WTC11 (cell line): ENCODE results near the gene LRRC63. TPM values are rescaled to one million over a fixed set of nuclear protein-coding genes. Genes with fewer than 3 reads are reported as not detected.

Experiments used
- ATAC-seq: fragments of 200-7000 bp; cut with Tn5 transposase; 2 replicates; pipeline ENCODE4 v1.10.0; 2021; ENCODE audit warnings: mild to moderate bottlenecking, moderate library complexity
- CTCF ChIA-PET: fragments of 300-600 bp; sonication (Branson Sonifier 250); formaldehyde crosslinking; loops from one replicate; lab custom pipeline; 2021; ENCODE audit warnings: antibody characterized with exemption; lab: Charles Lee
- POLR2A ChIA-PET: fragments of 350-600 bp; sonication (Branson Sonifier 250); formaldehyde crosslinking; loops from one replicate; lab custom pipeline; 2021; ENCODE audit warnings: antibody characterized with exemption; lab: Charles Lee
- DNase-seq: peaks from one replicate; pipeline ENCODE4 v3.0.0; 2021; ENCODE audit warnings: low spot score
- H3K27ac Mint-ChIP-seq: 2 replicates; pipeline ENCODE4 v1.8.0; 2021; ENCODE audit warnings: mixed read lengths
- H3K27me3 Mint-ChIP-seq: 2 replicates; pipeline ENCODE4 v1.8.0; 2021; ENCODE audit warnings: low read depth, mild to moderate bottlenecking, moderate library complexity, mixed read lengths
- H3K36me3 Mint-ChIP-seq: 2 replicates; pipeline ENCODE4 v1.8.0; 2021; ENCODE audit warnings: mixed read lengths
- H3K4me1 Mint-ChIP-seq: 2 replicates; pipeline ENCODE4 v1.8.0; 2022; ENCODE audit warnings: mixed read lengths
- H3K4me3 Mint-ChIP-seq: 2 replicates; pipeline ENCODE4 v1.8.0; 2021; ENCODE audit warnings: mild to moderate bottlenecking, moderate library complexity, mixed read lengths
- H3K9me3 Mint-ChIP-seq: 2 replicates; pipeline ENCODE4 v1.8.0; 2021; ENCODE audit warnings: mixed read lengths
- CBFB ChIP-seq: sonication (generic); formaldehyde crosslinking; IDR thresholded peaks from 2 replicates; pipeline ENCODE4 v1.8.1; 2022; ENCODE audit warnings: mild to moderate bottlenecking, low read depth, missing genetic modification reagents
- FOXP1 ChIP-seq: sonication (generic); formaldehyde crosslinking; IDR thresholded peaks from 2 replicates; pipeline ENCODE4 v1.8.0; 2022; ENCODE audit warnings: missing genetic modification reagents, mild to moderate bottlenecking, moderate library complexity, borderline replicate concordance
- IRF2 ChIP-seq: sonication (generic); formaldehyde crosslinking; IDR thresholded peaks from 2 replicates; pipeline ENCODE4 v1.8.0; 2022; ENCODE audit warnings: low read depth, missing genetic modification reagents, borderline replicate concordance
- JAZF1 ChIP-seq: fragments of 250-450 bp; sonication (Bioruptor Pico); IDR thresholded peaks from 2 replicates; pipeline ENCODE4 v1.9.0; 2021; ENCODE audit warnings: moderate library complexity, mild to moderate bottlenecking, inconsistent platforms
- MXD4 ChIP-seq: fragments of 250-450 bp; sonication (Bioruptor Pico); IDR thresholded peaks from 2 replicates; pipeline ENCODE4 v1.8.0; 2021; ENCODE audit warnings: mild to moderate bottlenecking, moderate library complexity, borderline replicate concordance
- NFE2L1 ChIP-seq: sonication (generic); formaldehyde crosslinking; IDR thresholded peaks from 2 replicates; pipeline ENCODE4 v1.8.1; 2023; ENCODE audit warnings: missing genetic modification reagents
- OVOL2 ChIP-seq: fragments of 250-450 bp; sonication (Bioruptor Pico); IDR thresholded peaks from 2 replicates; pipeline ENCODE4 v1.9.0; 2021; ENCODE audit warnings: mild to moderate bottlenecking, borderline replicate concordance
- PRDM15 ChIP-seq: sonication (generic); formaldehyde crosslinking; IDR thresholded peaks from 2 replicates; pipeline ENCODE4 v1.8.0; 2022; ENCODE audit warnings: missing genetic modification reagents
- SMAD4 ChIP-seq: sonication (generic); formaldehyde crosslinking; IDR thresholded peaks from 2 replicates; pipeline ENCODE4 v1.8.0; 2022; ENCODE audit warnings: mild to moderate bottlenecking, missing genetic modification reagents
- TEAD1 ChIP-seq: sonication (generic); formaldehyde crosslinking; IDR thresholded peaks from 2 replicates; pipeline ENCODE4 v1.8.0; 2022; ENCODE audit warnings: mild to moderate bottlenecking, missing genetic modification reagents
- ZMAT4 ChIP-seq: fragments of 250-450 bp; sonication (Bioruptor Pico); IDR thresholded peaks from 2 replicates; pipeline ENCODE4 v1.9.0; 2021; ENCODE audit warnings: mild to moderate bottlenecking
- total RNA-seq: library from RNA; stranded (reverse); gene quantifications from 3 replicates; pipeline ENCODE4 v1.2.3, GENCODE V29; 2021
- TF ChIP-seq, protein P1 (sequence below): sonication (generic); formaldehyde crosslinking; IDR thresholded peaks from 2 replicates; pipeline ENCODE4 v1.8.0; 2022; ENCODE audit warnings: mild to moderate bottlenecking, missing genetic modification reagents
- TF ChIP-seq, protein P2 (sequence below): sonication (generic); formaldehyde crosslinking; IDR thresholded peaks from 2 replicates; pipeline ENCODE4 v1.8.0; 2023; ENCODE audit warnings: missing genetic modification reagents
- TF ChIP-seq, protein P3 (sequence below): sonication (generic); formaldehyde crosslinking; IDR thresholded peaks from 2 replicates; pipeline ENCODE4 v1.8.1; 2022; ENCODE audit warnings: mild to moderate bottlenecking, missing genetic modification reagents, moderate library complexity, borderline replicate concordance

LRRC63 gene
- total RNA-seq, 1 experiment from 2014 or later, result not detected

GRCh38 chr13:46179491-46179908 is 32.2 kb upstream of the LRRC63 start:
- DNase-seq (no peak), ATAC-seq (no peak)
- TF ChIP-seq NFE2L1 (CRISPR knock-in tag), result no peak
- ChIA-PET CTCF (interaction anchor here (1.2 kb wide), 1 partner anchor 19 kb away, joined by 3 read pairs; no protein-coding TSS in a partner anchor), POLR2A (no interaction called here)
- Mint-ChIP-seq H3K4me3 (no peak overlapping the region), H3K4me1 (peaks cover 20% of the 10 kb centered on the region), H3K36me3 (no peaks in the 10 kb centered on the region), H3K9me3 (no peaks in the 10 kb centered on the region), H3K27me3 (no peaks in the 10 kb centered on the region), H3K27ac (no peak overlapping the region)

DNA sequence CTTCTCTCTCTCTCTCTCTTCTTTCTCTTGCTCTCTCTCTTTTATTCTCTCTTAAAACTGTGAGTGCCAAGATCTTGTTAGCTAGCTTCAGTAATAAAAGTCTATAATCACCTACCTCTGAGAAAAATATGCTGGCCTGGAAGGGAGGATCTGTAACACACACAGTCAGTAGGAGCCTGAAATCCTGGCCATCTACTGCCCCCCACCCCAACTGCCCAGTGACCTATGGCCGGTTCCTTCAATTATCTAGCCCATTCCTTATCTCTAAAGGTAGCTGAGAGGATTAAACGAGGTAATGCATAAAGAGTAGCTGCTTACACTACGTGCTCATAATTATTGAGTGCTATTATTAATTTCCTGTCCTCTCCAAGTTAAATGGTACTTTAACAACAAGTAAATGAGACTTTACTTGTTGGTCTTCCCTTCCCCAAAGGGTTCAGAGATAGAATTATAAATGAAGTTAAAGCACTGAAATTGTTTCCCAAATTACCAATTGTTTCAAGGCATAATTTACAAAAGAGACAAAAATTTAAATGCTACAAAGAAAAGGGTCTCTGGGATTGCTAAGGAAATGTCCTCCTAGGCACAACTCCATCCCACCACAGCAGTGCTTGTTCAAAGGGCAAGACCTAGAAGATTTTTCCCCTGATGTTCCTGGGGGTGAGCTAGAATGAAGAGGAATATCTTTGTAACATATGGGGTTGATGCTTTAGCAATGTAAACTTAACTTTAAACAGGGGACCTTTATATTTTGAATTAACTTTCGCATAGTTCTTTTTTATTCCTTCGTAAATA is 31.6 kb upstream of the LRRC63 start:
- CTCF ChIA-PET, result interaction anchor here (1.2 kb wide), 1 partner anchor 20 kb away, joined by 3 read pairs; no protein-coding TSS in a partner anchor
- peaks cover 20% of the 10 kb centered on the region for H3K4me1 Mint-ChIP-seq

DNA sequence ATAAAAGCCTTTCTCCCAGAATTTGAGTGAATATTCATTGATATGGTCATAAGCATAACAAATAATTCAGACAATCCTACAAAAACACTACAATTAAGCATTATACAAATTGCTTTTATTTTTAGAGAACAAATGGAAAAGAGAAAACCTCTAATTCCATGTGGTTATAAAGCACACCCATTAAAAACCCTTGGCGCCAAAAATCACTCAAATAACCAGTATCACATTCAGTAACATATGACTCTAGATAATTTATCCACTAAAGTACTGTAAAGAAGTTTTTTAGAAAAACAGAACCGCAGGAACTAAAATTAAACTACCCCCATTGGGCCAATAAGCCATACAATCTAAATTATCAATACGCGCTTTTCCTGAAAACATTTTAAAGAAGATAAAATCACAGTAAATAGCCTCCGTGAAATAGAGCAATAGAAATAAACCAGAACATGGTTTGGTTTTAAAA is 30.3 kb upstream of the LRRC63 start:
- POLR2A ChIA-PET, result no interaction called here
- Mint-ChIP-seq H3K27ac (no peak overlapping the region), H3K27me3 (no peaks in the 10 kb centered on the region), H3K4me3 (no peak overlapping the region), H3K9me3 (no peaks in the 10 kb centered on the region), H3K36me3 (no peaks in the 10 kb centered on the region), H3K4me1 (peaks cover 20% of the 10 kb centered on the region)
- CTCF ChIA-PET, result no interaction called here
- DNase-seq (no peak), ATAC-seq (no peak)
- TF ChIP-seq TEAD1 (CRISPR knock-in tag) (no peak), PRDM15 (CRISPR knock-in tag) (no peak), ZMAT4 (CRISPR knock-in tag) (no peak), CBFB (CRISPR knock-in tag) (no peak), IRF2 (no peak), JAZF1 (no peak), MXD4 (CRISPR knock-in tag) (no peak), OVOL2 (no peak), SMAD4 (CRISPR knock-in tag) (no peak)
- TF ChIP-seq, protein P1, sequence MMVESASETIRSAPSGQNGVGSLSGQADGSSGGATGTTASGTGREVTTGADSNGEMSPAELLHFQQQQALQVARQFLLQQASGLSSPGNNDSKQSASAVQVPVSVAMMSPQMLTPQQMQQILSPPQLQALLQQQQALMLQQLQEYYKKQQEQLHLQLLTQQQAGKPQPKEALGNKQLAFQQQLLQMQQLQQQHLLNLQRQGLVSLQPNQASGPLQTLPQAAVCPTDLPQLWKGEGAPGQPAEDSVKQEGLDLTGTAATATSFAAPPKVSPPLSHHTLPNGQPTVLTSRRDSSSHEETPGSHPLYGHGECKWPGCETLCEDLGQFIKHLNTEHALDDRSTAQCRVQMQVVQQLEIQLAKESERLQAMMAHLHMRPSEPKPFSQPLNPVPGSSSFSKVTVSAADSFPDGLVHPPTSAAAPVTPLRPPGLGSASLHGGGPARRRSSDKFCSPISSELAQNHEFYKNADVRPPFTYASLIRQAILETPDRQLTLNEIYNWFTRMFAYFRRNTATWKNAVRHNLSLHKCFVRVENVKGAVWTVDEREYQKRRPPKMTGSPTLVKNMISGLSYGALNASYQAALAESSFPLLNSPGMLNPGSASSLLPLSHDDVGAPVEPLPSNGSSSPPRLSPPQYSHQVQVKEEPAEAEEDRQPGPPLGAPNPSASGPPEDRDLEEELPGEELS (CRISPR knock-in tag), result no peak

More for the DNA sequence above, 31.6 kb upstream of the LRRC63 start:
- H3K27me3 Mint-ChIP-seq, result no peaks in the 10 kb centered on the region
- H3K27ac Mint-ChIP-seq, result no peak overlapping the region
- no peak overlapping the region for H3K4me3 Mint-ChIP-seq
- POLR2A ChIA-PET, result no interaction called here
- DNase-seq, result no peak
- H3K36me3 Mint-ChIP-seq, result no peaks in the 10 kb centered on the region
- H3K9me3 Mint-ChIP-seq, result no peaks in the 10 kb centered on the region
- TF ChIP-seq, protein P2, sequence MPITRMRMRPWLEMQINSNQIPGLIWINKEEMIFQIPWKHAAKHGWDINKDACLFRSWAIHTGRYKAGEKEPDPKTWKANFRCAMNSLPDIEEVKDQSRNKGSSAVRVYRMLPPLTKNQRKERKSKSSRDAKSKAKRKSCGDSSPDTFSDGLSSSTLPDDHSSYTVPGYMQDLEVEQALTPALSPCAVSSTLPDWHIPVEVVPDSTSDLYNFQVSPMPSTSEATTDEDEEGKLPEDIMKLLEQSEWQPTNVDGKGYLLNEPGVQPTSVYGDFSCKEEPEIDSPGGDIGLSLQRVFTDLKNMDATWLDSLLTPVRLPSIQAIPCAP (CRISPR knock-in tag), result no peak
- TF ChIP-seq, protein P3, sequence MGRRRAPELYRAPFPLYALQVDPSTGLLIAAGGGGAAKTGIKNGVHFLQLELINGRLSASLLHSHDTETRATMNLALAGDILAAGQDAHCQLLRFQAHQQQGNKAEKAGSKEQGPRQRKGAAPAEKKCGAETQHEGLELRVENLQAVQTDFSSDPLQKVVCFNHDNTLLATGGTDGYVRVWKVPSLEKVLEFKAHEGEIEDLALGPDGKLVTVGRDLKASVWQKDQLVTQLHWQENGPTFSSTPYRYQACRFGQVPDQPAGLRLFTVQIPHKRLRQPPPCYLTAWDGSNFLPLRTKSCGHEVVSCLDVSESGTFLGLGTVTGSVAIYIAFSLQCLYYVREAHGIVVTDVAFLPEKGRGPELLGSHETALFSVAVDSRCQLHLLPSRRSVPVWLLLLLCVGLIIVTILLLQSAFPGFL (CRISPR knock-in tag), result no peak
- TF ChIP-seq FOXP1 (CRISPR knock-in tag), result no peak
- TF ChIP-seq, all 79 proteins: peak for 0
- ATAC-seq, result no peak
